ENCODE data around the gene SMAP1.

The SMAP1 gene

GRCh38 chr6:70903665-70904452 lies 236.2 kb downstream of the SMAP1 start:
- no peak for DNase-seq

GRCh38 chr6:70905742-70906141 lies 238.1 kb downstream of the SMAP1 start:
- no peak for DNase-seq

Measured in CD4-positive, alpha-beta T cell treated with Interleukin-21 for 1 hour (primary cell).